ENCODE measurements around the gene SPTBN1.

The SPTBN1 gene

GRCh38 chr2:54434711-54435110 is 21.4 kb upstream of the SPTBN1 start:
- no peak for DNase-seq (ENCODE audit: low spot score)

DNA sequence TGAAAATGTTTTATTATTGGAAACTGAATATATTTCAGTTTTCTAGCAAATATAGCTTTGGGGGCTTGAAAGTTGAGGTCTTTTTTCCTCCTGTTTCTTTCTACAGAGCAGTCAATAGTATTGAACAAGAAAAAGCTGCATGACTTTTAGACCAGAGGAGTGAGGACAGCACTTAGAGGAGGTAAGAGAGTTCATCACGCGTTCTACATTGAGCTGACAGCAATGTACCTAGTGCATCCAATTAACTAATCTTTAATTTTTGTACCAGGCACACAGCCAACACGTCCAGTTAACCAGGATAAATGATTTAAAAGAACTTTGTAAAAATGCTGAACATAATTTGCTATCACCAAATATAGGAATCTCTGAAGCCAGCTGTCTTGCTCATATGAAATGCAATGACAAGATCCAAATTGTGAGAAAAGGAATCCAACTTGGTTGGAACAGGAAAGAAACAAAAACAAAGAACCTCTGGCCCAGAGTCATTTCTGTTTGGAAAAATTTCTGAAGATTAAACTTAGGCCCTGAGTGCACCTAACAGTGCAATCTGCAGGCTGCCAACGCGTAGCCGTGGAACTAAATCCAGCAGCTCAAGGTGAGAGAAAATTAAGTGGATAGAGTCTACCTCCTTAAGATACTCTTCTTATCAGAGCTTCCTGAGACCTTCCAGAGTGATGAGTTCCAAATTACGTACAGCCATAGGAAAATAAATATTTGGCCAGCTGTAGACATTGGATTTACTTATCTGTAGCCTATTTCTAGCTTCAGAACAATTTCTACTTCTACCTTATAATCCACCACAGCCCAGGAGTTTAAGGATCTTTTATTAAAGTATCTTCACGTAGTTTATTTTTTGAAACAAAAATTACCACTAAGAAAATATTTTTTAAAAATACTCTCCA is 20.6 kb upstream of the SPTBN1 start:
- DNase-seq (ENCODE audit: low spot score): no peak

DNA sequence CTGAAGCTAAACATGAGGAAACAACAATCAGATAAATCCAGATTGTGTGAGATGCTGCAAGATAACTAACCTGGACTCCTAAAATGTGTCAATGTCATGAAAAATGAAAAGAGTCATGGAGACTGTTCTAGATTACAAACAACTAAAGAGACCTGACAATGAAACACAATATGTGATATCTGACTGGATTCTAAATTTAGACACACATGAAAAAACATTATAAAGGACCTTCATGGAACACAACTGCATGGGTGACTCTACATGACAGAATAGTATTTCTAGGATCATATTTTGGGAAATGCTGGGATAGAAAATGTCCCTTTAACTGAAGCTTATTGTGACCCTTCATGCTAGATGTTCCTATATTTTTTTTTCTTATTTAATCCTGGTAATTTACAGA is 18.5 kb upstream of the SPTBN1 start:
- DNase-seq (ENCODE audit: low spot score): no peak

- DNase-seq (ENCODE audit: low spot score): no peak
Observed at GRCh38 chr2:54438271-54438670, 17.9 kb upstream of the SPTBN1 start.

DNA sequence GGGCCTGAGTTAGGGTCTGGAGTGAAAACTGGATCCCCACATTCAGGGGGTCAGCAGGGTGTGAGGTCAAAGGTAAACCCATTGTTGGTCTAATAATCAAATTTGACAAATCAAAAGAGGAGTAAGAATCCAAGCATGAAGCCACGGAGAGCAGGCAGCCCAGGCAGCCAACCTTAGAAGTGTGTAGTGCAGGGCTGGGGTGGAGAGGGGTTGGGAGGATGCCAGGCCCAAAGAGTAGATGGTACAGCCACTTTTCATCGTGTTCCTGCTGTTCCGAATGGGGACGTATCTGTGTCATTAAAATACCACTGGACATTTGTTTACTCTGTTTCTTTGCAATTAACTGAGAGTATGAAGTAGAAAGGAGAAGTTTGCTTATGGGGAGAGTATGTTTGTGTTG is 16.5 kb upstream of the SPTBN1 start:
- DNase-seq (ENCODE audit: low spot score): no peak

GRCh38 chr2:54440050-54440449 is 16.1 kb upstream of the SPTBN1 start:
- no peak for DNase-seq (ENCODE audit: low spot score)

DNA sequence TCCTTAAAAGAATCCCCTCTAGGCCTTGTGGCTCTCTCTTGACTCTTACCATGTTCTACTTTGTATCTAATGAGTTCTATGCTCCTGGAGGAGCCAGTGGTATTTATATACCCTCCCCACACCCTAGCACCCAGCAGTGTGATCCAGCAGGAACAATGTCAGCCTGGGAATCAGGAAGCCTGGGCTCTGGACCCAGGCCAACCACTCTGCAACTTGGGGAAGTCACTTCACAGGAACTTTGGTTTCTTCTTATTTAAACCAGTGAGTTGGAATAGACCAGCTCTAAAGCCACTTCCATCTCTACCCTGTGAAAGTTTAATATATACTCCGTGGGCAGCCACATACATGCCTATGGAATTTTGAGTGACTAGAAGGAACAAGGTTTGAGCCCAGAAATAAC is 11.6 kb upstream of the SPTBN1 start:
- no peak for DNase-seq (ENCODE audit: low spot score)

- DNase-seq (ENCODE audit: low spot score): no peak
Observed at GRCh38 chr2:54446122-54446521, 10.0 kb upstream of the SPTBN1 start.

- DNase-seq (ENCODE audit: low spot score): no peak
Observed at GRCh38 chr2:54446625-54447024, 9.5 kb upstream of the SPTBN1 start.

DNA sequence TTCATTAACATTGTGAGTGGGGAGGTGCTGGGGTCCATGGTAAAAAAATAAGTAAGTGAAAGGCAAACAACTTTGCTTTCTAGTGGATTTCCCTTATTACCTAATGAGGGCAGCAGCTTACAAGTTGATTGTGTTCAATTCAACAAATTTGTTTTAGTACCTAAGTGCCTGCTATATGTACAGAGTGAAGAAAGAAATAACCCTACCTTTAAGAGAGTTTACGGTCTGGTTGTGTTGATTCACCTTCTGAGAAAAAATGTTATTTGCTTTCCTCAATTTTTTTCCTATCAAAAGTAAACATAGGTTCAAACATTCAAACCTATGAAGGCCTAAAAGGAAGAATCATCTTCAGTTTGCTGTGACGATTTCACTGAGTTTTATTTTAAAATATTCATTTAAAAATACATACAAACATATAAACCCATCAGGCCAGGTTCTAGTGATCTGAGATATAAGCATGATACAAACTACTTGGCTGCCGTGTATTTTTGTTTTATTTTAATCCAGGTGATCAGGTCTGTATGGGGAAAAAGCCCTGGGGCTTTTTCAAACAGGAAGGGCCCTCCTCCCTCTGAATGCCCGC is 1.5 kb upstream of the SPTBN1 start:
- DNase-seq (ENCODE audit: low spot score): no peak

GRCh38 chr2:54455131-54455562 is 980 bp upstream of the SPTBN1 start:
- no peak for DNase-seq (ENCODE audit: low spot score)

- no peak for DNase-seq (ENCODE audit: low spot score)
Observed at GRCh38 chr2:54456362-54456611, 160 bp downstream of the SPTBN1 start.

- no peak for DNase-seq (ENCODE audit: low spot score)
Observed at GRCh38 chr2:54456612-54457322, 640 bp downstream of the SPTBN1 start.

DNA sequence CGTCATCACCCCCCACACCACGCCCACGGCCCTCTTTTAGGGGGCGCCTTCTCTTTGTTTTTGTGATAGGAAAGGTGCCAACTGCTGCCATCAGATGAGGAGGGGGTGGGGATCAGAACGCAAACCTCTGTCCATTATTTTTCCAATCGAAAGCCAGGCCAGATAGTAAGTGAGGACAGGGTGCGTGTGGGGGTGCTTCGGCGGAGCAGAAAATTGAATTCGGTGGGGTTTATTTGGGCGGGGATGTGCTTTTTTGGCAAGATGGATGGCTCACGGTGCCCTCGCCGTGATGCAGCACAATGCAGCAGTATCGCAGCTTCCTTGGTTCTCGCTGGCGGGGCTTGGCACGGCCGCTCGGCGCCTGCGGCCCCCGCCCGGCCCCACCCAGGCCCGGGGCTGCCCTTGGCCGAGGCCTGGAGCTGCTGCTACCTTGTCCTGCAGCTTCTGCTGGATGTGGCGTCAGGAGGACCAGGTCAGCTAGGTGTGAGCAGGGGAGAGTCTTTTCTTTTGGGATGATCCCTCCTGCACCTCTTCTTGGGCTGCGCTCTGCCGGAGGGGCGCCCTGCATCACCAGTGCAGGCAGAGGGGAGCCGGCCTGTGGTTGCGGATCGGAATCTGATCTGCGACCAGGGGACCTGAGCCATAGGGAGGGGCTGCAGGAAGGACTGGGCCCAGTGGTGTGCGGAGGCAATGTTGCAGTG is 1.3 kb downstream of the SPTBN1 start:
- no peak for DNase-seq (ENCODE audit: low spot score)

- DNase-seq (ENCODE audit: low spot score): no peak
Observed at GRCh38 chr2:54459037-54459441, 2.9 kb downstream of the SPTBN1 start.

- no peak for DNase-seq (ENCODE audit: low spot score)
Observed at GRCh38 chr2:54461261-54461660, 5.1 kb downstream of the SPTBN1 start.

DNA sequence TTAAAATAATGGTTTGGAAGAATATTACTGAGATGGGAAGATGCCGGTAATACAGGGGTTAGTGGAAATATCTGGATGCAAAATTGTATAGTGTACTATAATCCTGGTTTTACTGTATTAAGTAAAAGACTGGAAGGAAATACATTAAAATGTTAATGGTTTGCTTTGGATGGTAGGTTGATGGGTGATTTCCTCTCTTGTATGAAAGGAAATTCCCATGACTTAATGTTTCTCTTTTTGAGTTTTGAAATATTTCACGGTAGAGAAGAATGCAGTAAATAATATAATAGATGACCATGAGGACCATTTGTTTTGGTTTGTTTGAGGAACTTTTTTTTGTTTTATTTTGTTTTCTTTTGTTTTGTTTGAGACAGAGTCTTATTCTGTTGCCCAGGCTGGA is 8.2 kb downstream of the SPTBN1 start:
- no peak for DNase-seq (ENCODE audit: low spot score)

GRCh38 chr2:54465143-54465542 is 9.0 kb downstream of the SPTBN1 start:
- no peak for DNase-seq (ENCODE audit: low spot score)

DNA sequence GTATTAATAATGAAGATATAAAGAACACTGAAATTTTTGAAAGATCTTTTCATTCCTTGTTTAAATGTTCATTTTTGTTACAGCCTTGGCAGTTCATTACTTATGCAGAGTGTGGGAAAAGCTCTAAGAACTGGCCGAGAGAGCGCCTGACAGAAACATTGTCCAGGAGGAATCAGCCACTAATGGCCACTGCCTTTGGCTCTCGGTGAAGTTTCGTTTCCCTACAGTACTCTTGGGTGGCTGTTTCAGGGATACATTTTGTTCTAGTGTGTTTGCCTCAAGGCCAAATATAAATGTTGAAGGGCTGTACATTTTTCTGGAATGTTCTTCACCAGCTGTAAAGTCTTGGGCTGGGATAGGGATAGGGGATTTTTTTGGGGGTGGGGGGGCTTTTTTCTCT is 10.7 kb downstream of the SPTBN1 start:
- DNase-seq (ENCODE audit: low spot score): no peak

DNA sequence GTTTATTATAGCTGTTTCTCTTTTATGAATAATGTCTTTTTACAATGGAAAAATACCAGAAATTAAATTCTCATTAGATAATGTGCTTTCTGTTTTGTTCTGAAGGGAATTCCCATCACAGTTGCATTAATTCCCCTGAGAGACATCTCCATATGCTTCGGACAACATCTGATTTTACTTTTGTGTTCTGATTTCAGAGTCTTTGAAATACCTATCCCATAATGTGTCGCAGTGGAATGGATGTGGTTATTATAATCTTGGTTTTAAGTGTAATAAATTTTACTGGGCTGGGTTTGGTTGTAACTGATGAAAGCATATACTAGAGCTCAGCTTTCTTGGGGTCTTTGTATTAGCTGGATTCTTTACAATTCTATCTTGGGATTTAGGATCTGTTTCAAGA is 12.5 kb downstream of the SPTBN1 start:
- DNase-seq (ENCODE audit: low spot score): no peak

GRCh38 chr2:54469484-54470053 is 13.4 kb downstream of the SPTBN1 start:
- DNase-seq (ENCODE audit: low spot score): no peak

DNA sequence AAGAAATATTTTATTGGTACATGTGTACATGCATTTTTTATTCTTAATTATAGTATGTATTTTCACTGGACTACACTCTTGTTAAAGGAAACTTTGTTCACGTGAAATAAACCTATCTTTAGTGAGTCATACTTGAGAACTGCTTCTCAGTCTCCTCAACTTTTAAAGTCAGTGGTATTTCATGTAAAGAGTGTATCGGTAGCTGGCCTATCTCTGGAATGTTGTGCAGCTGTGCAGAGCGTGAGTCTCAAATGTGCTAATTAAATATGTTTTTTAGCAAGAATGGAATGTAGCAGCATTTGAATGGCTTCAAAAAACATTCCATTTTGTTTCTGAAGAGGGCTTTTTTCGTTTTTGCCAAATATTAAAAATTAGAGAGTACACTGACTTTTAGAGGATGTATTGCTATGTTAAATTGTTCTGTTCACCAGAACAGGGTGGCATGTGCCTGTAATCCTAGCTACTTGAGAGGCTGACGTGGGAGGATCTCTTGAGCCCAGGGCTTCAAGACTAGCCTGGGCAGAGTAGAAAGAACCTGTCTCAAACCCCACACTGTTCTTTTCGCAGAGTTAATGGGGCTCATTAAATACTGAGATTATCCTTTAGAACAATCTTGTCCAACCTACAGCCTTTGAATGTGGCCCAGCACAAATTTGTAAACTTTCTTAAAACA is 14.3 kb downstream of the SPTBN1 start:
- no peak for DNase-seq (ENCODE audit: low spot score)
